Kidney (tissue), 14 donors: ENCODE data around the gene SULF2. TPM values are rescaled to one million over a fixed set of nuclear protein-coding genes. Genes with fewer than 3 reads are reported as not detected.

ENCODE experiments used
- DNase-seq, 5 donors: peaks; one replicate each; pipeline ENCODE4 v3.0.0-alpha.2; 2013 to 2020
- FAIRE-seq: peaks from 2 replicates; lab custom pipeline; 2012; peaks lifted over from hg19 to GRCh38; lab: Jason Lieb, UNC
- H3K27ac ChIP-seq, 2 donors: one replicate each; pipeline ENCODE4 v1.7.0; 2013; ENCODE audit warnings: low read depth in 2 of 2, low read length in 2 of 2, inconsistent platforms in 1 of 2
- H3K27me3 ChIP-seq: one replicate; pipeline ENCODE4 v1.7.1; 2013; ENCODE audit warnings: low read length, inconsistent platforms; ENCODE audit not compliant: control insufficient read depth, insufficient read depth
- H3K36me3 ChIP-seq, 3 donors: one replicate each; pipeline versions ENCODE4 v1.7.0 to v1.7.1; 2013; ENCODE audit warnings: low read length in 3 of 3, control low read depth in 1 of 3, inconsistent platforms in 1 of 3; ENCODE audit not compliant: insufficient read depth in 3 of 3, control insufficient read depth in 2 of 3
- H3K4me1 ChIP-seq, 3 donors: one replicate each; pipeline versions ENCODE4 v1.7.0 to v1.7.1; 2013; ENCODE audit warnings: low read length in 3 of 3, inconsistent platforms in 1 of 3, low read depth in 1 of 3; ENCODE audit not compliant: control insufficient read depth in 2 of 3, insufficient read depth in 2 of 3
- H3K4me3 ChIP-seq, 3 donors: one replicate each; pipeline versions ENCODE4 v1.7.0 to v1.8.1; 2013; ENCODE audit warnings: low read length in 3 of 3, control low read depth in 1 of 3, inconsistent platforms in 1 of 3
- H3K9ac ChIP-seq, 3 donors: one replicate each; pipeline versions ENCODE4 v1.7.0 to v1.7.1; 2013; ENCODE audit warnings: low read length in 3 of 3, control low read depth in 1 of 3, inconsistent platforms in 1 of 3
- H3K9me3 ChIP-seq, 3 donors: one replicate each; pipeline versions ENCODE4 v1.7.0 to v1.7.1; 2013; ENCODE audit warnings: low read length in 3 of 3, control low read depth in 1 of 3, inconsistent platforms in 1 of 3; ENCODE audit not compliant: control insufficient read depth in 2 of 3, insufficient read depth in 1 of 3
- CTCF ChIP-seq: IDR thresholded peaks from 3 replicates; pipeline ENCODE4 v1.5.1; 2012; ENCODE audit warnings: mild to moderate bottlenecking, moderate library complexity, borderline replicate concordance; ENCODE audit not compliant: insufficient read depth; ENCODE audit errors: extremely low read depth
- intact Hi-C: fragments of 100-400 bp; cut with DNase I; formaldehyde crosslinking; loops from one replicate; pipeline ENCODE4 v1.11.1; 2022
- polyA plus RNA-seq: library from polyadenylated mRNA; stranded (reverse); fragments of 350-450 nt; fragmentation: Illumina TruSeq; extraction: RNeasy Lipid Tissue Mini Kit (QIAGEN cat#74804); gene quantifications from one replicate; pipeline ENCODE4 v1.2.3, GENCODE V29; 2014; ENCODE audit warnings: low read depth, low replicate concordance; ENCODE audit not compliant: insufficient read depth
- total RNA-seq: library from RNA; stranded (reverse); fragmentation: NEBNext Ultra II Directional; extraction: Animal tissue kit (Norgen Biotek cat#: 25700); gene quantifications from one replicate; pipeline ENCODE4 v1.2.1, GENCODE V29; 2021
- donor health status: control.
- donor health status: control.
- donor health status: control.
- donor health status: control.
- donor health status: control.
- donor health status: DM: yes; HTN: yes; CAD: no.
- donor health status: Normal renal cell carcinoma (clear cell type).

Gene SULF2
- total and polyA plus RNA-seq, 2 donors from 2014 or later, result 85.1 to 257 TPM

DNA sequence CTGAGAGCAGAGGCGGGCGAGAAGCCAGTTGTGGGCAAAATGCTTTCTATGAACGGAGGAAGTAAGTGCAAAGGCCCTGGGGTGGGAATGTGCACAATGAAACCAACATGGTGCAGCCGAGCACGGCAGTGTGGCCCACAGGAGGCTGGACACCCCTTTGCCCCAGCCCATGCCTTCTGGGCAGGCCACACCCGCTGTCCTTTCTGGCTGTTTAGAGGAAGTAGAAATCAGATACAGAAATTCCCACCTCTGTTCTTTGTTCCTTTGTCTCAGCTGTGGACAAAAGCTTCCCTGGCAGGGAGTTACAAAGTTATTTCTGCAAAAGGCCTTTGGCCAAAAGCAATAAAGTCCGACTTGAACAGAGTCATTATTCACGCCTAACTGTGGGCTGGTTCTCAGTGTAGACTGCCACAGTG is 11.9 kb downstream of the SULF2 start:
- no peaks in the 10 kb centered on the region for H3K9me3 ChIP-seq
- TF ChIP-seq CTCF, result no peak
- peak in 1 of 5 donors; percentile 56 for DNase-seq
- no peak overlapping the region for H3K27ac ChIP-seq
- H3K27me3 ChIP-seq, result no peaks in the 10 kb centered on the region
- FAIRE-seq, result no peak
- no peak overlapping the region for H3K4me3 ChIP-seq
- intact Hi-C loops, result no loop called here
- H3K36me3 ChIP-seq, result no peaks in the 10 kb centered on the region
- H3K4me1 ChIP-seq, result peaks cover 0 to 7% (median 0%) of the 10 kb centered on the region in 3 donors
- H3K9ac ChIP-seq, result no peak overlapping the region

DNA sequence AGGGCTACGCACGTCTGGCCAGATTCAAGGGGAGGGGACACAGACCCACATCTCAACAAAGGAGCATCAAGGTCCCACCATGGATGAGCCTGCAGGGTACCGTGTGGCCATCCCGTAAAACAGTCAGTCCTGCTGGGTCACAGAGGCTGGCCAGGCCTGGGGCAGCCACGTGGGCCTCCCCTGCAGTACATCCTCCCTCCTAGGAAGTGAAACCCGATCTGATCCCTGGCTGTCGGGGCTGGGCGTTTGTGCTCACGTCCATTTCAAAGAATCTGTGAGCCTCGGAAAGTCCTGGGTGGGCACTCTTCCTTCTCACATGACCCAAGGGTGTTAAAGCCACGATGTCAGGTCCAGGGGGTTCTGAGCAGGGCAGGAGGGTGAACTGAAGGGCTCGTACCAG is 14.3 kb downstream of the SULF2 start:
- Histone ChIP-seq H3K27me3 (no peaks in the 10 kb centered on the region), H3K4me1 (peaks cover 0 to 10% (median 0%) of the 10 kb centered on the region in 3 donors), H3K4me3 (no peak overlapping the region), H3K36me3 (no peaks in the 10 kb centered on the region), H3K27ac (no peak overlapping the region), H3K9me3 (no peaks in the 10 kb centered on the region), H3K9ac (no peak overlapping the region)
- intact Hi-C loops, result no loop called here
- DNase-seq (no peak), FAIRE-seq (no peak)
- TF ChIP-seq CTCF, result no peak

DNA sequence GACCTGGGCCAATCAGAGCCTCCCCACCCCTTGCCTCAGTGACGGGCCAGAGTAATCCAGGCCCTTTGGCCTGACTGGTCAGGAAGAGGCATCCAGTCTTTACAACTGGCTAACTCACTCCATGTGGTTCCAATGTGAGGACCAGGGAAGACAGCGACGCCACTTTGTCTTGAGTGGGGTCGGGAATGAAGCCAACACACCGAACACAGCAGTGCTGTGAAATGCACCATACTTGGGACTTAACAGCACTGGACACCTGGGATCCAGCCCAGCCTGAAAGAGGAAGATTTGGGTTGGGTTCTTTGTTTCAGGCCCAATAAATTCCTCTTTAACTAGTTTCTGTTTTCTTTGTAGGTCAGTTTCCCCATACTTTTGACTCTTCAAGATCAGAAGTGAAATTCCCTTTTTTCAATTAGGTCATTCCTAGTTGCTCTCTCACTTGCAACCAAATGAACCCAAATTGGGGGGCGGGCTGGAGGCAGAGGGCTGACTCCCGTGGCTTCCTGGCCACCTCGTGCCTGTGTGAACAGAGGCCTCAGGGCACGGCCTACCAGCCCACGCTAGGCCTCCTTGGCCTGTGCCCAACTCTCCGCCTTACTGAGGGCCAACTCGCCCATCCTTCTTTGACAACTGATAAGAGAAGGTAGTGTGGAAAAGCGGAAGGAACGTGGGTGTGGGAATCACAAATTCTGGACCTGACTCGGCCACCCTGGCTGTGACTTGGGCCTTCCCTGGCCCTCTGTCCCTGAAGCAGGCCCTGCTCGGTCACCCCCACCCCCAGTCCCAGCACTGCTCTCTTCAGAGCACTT is 17.1 kb downstream of the SULF2 start:
- no peaks in the 10 kb centered on the region for H3K9me3 ChIP-seq
- no peak overlapping the region for H3K9ac ChIP-seq
- peaks cover 0 to 4% (median 0%) of the 10 kb centered on the region in 3 donors for H3K4me1 ChIP-seq
- intact Hi-C loops, result no loop called here
- no peak for TF ChIP-seq CTCF
- H3K27me3 ChIP-seq, result no peaks in the 10 kb centered on the region
- FAIRE-seq (no peak), DNase-seq (peak in 1 of 5 donors; percentile 80)
- no peaks in the 10 kb centered on the region for H3K36me3 ChIP-seq
- no peak overlapping the region for H3K4me3 ChIP-seq
- H3K27ac ChIP-seq, result no peak overlapping the region
